Adrenal gland (tissue), 5 donors: Measurements from ENCODE around the gene COX19.

Experiments used
- POLR2A ChIP-seq, 2 donors: fragments of 450-650 bp; IDR thresholded peaks; one replicate each; pipeline ENCODE4 v1.6.1; 2017; ENCODE audit warnings: antibody characterized with exemption in 2 of 2, mild to moderate bottlenecking in 2 of 2, moderate library complexity in 1 of 2
- TF ChIP-seq, protein P1 (sequence below), 6 experiments: fragments of 450-650 bp in 4 of 6; fragments of 200-600 bp in 2 of 6; sonication (generic) in 1 of 6; IDR thresholded peaks; 1 replicate in 5 of 6; 2 replicates in 1 of 6; pipeline versions ENCODE4 v1.5.1 to v1.8.0; 2016 to 2021; ENCODE audit warnings: antibody characterized with exemption in 6 of 6, mild to moderate bottlenecking in 2 of 6, moderate library complexity in 1 of 6
- donor health status: DM: no; HTN: no; CAD: no.

DNA sequence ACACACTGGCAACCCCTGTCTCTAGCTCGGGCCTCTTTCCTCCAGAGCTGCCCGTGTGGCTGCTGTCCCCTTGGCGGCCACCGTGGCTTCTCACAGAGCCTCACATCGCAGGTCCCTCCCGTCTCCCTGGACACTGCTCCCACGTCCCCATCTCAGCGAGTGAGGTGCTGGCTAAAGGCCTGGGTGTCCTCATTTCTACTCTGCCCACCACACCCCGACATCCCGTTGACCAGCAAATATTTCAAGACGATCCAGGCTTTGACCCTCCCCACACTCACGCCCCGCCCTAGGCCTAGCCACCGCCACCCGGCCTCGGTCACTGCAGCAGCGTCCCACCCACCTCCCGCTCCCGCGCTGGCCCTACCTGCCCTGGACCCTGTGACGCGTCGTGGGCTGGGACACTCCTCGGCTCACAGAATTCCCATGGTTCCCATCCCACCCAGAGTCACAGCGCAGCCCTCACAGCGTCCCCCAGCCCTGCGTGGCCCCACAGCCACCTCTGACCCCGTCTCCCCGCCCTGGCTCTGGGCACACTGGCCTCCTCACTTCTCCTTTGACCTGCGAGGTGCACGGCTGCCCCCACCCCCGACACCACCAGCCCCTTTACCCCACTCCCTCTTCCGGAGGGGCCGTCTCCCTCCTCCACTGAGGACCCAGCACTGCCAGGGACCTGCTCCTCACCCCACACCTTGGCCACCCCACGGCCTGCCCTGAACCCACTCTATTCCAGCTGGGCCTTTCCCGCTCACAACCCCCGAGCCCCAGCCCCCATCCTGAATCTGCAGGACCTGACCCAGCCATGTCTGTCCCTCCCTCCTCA, 27.7 kb downstream of the COX19 start:
- TF ChIP-seq, protein P1, sequence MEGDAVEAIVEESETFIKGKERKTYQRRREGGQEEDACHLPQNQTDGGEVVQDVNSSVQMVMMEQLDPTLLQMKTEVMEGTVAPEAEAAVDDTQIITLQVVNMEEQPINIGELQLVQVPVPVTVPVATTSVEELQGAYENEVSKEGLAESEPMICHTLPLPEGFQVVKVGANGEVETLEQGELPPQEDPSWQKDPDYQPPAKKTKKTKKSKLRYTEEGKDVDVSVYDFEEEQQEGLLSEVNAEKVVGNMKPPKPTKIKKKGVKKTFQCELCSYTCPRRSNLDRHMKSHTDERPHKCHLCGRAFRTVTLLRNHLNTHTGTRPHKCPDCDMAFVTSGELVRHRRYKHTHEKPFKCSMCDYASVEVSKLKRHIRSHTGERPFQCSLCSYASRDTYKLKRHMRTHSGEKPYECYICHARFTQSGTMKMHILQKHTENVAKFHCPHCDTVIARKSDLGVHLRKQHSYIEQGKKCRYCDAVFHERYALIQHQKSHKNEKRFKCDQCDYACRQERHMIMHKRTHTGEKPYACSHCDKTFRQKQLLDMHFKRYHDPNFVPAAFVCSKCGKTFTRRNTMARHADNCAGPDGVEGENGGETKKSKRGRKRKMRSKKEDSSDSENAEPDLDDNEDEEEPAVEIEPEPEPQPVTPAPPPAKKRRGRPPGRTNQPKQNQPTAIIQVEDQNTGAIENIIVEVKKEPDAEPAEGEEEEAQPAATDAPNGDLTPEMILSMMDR (IDR thresholded peaks at IDR 0.05), result no peak
- TF ChIP-seq POLR2A (IDR thresholded peaks at IDR 0.05), result no peak
